GM12878 (cell line): ENCODE measurements around the gene VANGL1. TPM values are rescaled to one million over a fixed set of nuclear protein-coding genes. Genes with fewer than 3 reads are reported as not detected.

ENCODE experiments used
- ATAC-seq: fragments of 200-7000 bp; cut with Tn5 transposase; 3 replicates; pipeline ENCODE4 v1.9.1; 2020; ENCODE audit warnings: mild to moderate bottlenecking, moderate library complexity
- BruUV-seq: library from RNA; stranded (reverse); fragments of 400-500 nt; replicated peaks from 2 replicates; lab custom pipeline; 2021; lab: Mats Ljungman, UMichigan
- CTCF ChIA-PET: fragments of 300-600 bp; sonication (Branson Sonifier 250); formaldehyde crosslinking; extraction: SDS; loops from one replicate; lab custom pipeline; 2021; ENCODE audit warnings: inconsistent platforms; lab: Yijun Ruan, JAX
- POLR2A ChIA-PET: fragments of 350-600 bp; formaldehyde crosslinking; extraction: SDS; loops from one replicate; lab custom pipeline; 2021; ENCODE audit warnings: inconsistent platforms; lab: Charles Lee
- RAD21 ChIA-PET: fragments of 300-600 bp; sonication (Branson Sonifier 250); formaldehyde crosslinking; loops from one replicate; lab custom pipeline; 2023; ENCODE audit warnings: antibody characterized with exemption; ENCODE audit not compliant: unreplicated experiment; lab: Charles Lee
- SMC1A ChIA-PET: fragments of 300-600 bp; sonication (Branson Sonifier 250); formaldehyde crosslinking; loops from one replicate; lab custom pipeline; 2023; ENCODE audit not compliant: unreplicated experiment, uncharacterized antibody; lab: Charles Lee
- DNase-seq: peaks from one replicate; pipeline ENCODE4 v3.0.0-alpha.2; 2011; ENCODE audit warnings: low read depth, low spot score
- FAIRE-seq: peaks from 3 replicates; lab custom pipeline; 2011; peaks lifted over from hg19 to GRCh38; lab: Jason Lieb, UNC
- H2AFZ ChIP-seq: 2 replicates; pipeline ENCODE4 v1.6.0; 2011; ENCODE audit warnings: low read depth, low read length, control low read depth; ENCODE audit not compliant: control insufficient read depth
- H3K27ac ChIP-seq: 2 replicates; pipeline ENCODE4 v1.5.1; 2011; ENCODE audit warnings: control low read depth; ENCODE audit not compliant: control insufficient read depth, insufficient read depth
- H3K27me3 ChIP-seq, 2 experiments: replicated peaks in 1 of 2; 2 replicates each; pipeline versions ENCODE4 v1.6.0 to v1.6.1; 2011; ENCODE audit warnings: low read length in 1 of 2; ENCODE audit not compliant: control insufficient read depth in 2 of 2, insufficient read depth in 2 of 2
- H3K36me3 ChIP-seq, 2 experiments: 2 replicates each; pipeline ENCODE4 v1.5.1; 2011; ENCODE audit warnings: low read length in 1 of 2; ENCODE audit not compliant: control insufficient read depth in 2 of 2, insufficient read depth in 2 of 2
- H3K4me1 ChIP-seq: 2 replicates; pipeline ENCODE4 v1.6.1; 2011; ENCODE audit warnings: mild to moderate bottlenecking, low read length, moderate library complexity, mixed read lengths; ENCODE audit not compliant: control insufficient read depth, insufficient read depth
- H3K4me2 ChIP-seq: 2 replicates; pipeline ENCODE4 v1.6.0; 2011; ENCODE audit warnings: control low read depth; ENCODE audit not compliant: control insufficient read depth, insufficient read depth
- H3K4me3 ChIP-seq: fragments of 200-600 bp; sonication (generic); 2 replicates; pipeline ENCODE4 v1.5.1; 2016
- H3K79me2 ChIP-seq: 2 replicates; pipeline ENCODE4 v1.6.0; 2011; ENCODE audit warnings: low read length; ENCODE audit not compliant: control insufficient read depth, insufficient read depth
- H3K9ac ChIP-seq: 2 replicates; pipeline ENCODE4 v1.8.0; 2011; ENCODE audit warnings: low read length, control low read depth, mixed read lengths; ENCODE audit not compliant: control insufficient read depth, insufficient read depth
- H3K9me3 ChIP-seq: replicated peaks from 3 replicates; pipeline ENCODE4 v1.5.1; 2011; ENCODE audit warnings: mild to moderate bottlenecking, low read length; ENCODE audit not compliant: control insufficient read depth, insufficient read depth
- H4K20me1 ChIP-seq: 2 replicates; pipeline ENCODE4 v1.6.0; 2011; ENCODE audit not compliant: control insufficient read depth, insufficient read depth
- BHLHE40 ChIP-seq, 2 experiments: fragments of 450-650 bp in 1 of 2; IDR thresholded peaks; 2 replicates each; pipeline ENCODE4 v1.6.1; 2011 to 2017; ENCODE audit warnings: low read depth in 2 of 2, borderline replicate concordance in 1 of 2, improper control_type of control experiment in 1 of 2, low read length in 1 of 2, mild to moderate bottlenecking in 1 of 2
- EED ChIP-seq: sonication (generic); IDR thresholded peaks from 2 replicates; pipeline ENCODE4 v1.6.1; 2016; ENCODE audit warnings: antibody characterized with exemption, low read depth
- GATAD2B ChIP-seq: fragments of 450-650 bp; conservative IDR thresholded peaks from 2 replicates; pipeline ENCODE4 v1.6.1; 2017; ENCODE audit warnings: low read depth, mild to moderate bottlenecking, moderate library complexity
- HDAC6 ChIP-seq: fragments of 200-600 bp; sonication (generic); IDR thresholded peaks from one replicate; pipeline ENCODE4 v1.8.0; 2017; ENCODE audit warnings: antibody characterized with exemption; ENCODE audit not compliant: unreplicated experiment
- IKZF2 ChIP-seq, 2 experiments: fragments of 450-650 bp; IDR thresholded peaks; 2 replicates each; pipeline ENCODE4 v1.6.1; 2017; ENCODE audit warnings: mild to moderate bottlenecking in 2 of 2, moderate library complexity in 2 of 2
- MLLT1 ChIP-seq: fragments of 450-650 bp; IDR thresholded peaks from 2 replicates; pipeline ENCODE4 v1.6.1; 2016; ENCODE audit warnings: mild to moderate bottlenecking
- NFYA ChIP-seq: IDR thresholded peaks from 2 replicates; pipeline ENCODE4 v1.6.1; 2011; ENCODE audit warnings: low read depth, mild to moderate bottlenecking, low read length, improper control_type of control experiment, borderline replicate concordance
- NKRF ChIP-seq: fragments of 450-650 bp; conservative IDR thresholded peaks from 2 replicates; pipeline ENCODE4 v1.6.1; 2017; ENCODE audit warnings: mild to moderate bottlenecking, moderate library complexity
- PKNOX1 ChIP-seq: fragments of 450-650 bp; IDR thresholded peaks from 2 replicates; pipeline ENCODE4 v1.6.1; 2016; ENCODE audit warnings: mild to moderate bottlenecking
- SMAD1 ChIP-seq: fragments of 450-650 bp; IDR thresholded peaks from 2 replicates; pipeline ENCODE4 v1.6.1; 2018; ENCODE audit warnings: mild to moderate bottlenecking, low read depth; ENCODE audit not compliant: partially characterized antibody
- SPI1 ChIP-seq: IDR thresholded peaks from 2 replicates; pipeline ENCODE4 v1.6.1; 2011; ENCODE audit warnings: low read depth, mild to moderate bottlenecking, low read length, moderate library complexity, borderline replicate concordance; ENCODE audit not compliant: insufficient read depth
- WGBS: methylation state at CpG from one replicate; pipeline ENCODE4 v1.1.6; 2016; ENCODE audit warnings: low lambda C conversion rate; ENCODE audit not compliant: insufficient replicate concordance, insufficient coverage; ENCODE audit errors: missing lambda C conversion rate; 5-methylcytosine and 5-hydroxymethylcytosine counted together
- in situ Hi-C: fragments of 300-500 bp; cut with MboI; formaldehyde crosslinking; loops from 9 replicates; pipeline ENCODE4 v1.14.3; 2018; ENCODE audit warnings: mixed read lengths
- intact Hi-C: fragments of 100-400 bp; cut with micrococcal nuclease; formaldehyde crosslinking; loops from one replicate; pipeline ENCODE4 v1.14.2; 2022; ENCODE audit not compliant: unreplicated experiment
- polyA plus RNA-seq, 11 experiments: library from polyadenylated mRNA; depleted of rRNA in 4 of 11; unstranded in 6 of 11; stranded (reverse) in 5 of 11; fragments of >200 nt; fragmentation: Nextera tagmentation in 4 of 11; fragmentation: Illumina TruSeq in 1 of 11; extraction: Ambion mirVana in 4 of 11; extraction: Trizol in 1 of 11; gene quantifications; 1 replicate in 1 of 11; 2 replicates in 10 of 11; pipeline versions ENCODE4 v1.2.1 to v1.2.3, GENCODE V29; 2011 to 2016; ENCODE audit warnings: inconsistent platforms in 2 of 11, missing spikeins in 2 of 11, low read depth in 1 of 11
- total RNA-seq, 4 experiments: library from RNA; depleted of rRNA in 3 of 4; stranded (reverse); fragments of >200 nt in 3 of 4; fragmentation: Illumina TruSeq in 1 of 4; extraction: Trizol in 1 of 4; gene quantifications; 2 replicates each; pipeline versions ENCODE4 v1.2.1 to v1.2.3, GENCODE V29; 2013 to 2021
- TF ChIP-seq, protein P1 (sequence below): fragments of 150-350 bp; IDR thresholded peaks from 2 replicates; pipeline ENCODE4 v1.6.1; 2016; ENCODE audit warnings: low read depth, low read length

Gene VANGL1
- total and polyA plus RNA-seq, 10 of the 15 experiments (the other 5 are each of a cell fraction or from before 2014, with no cell fraction given): 0.71 to 12.9 (median 6.3) TPM

DNA sequence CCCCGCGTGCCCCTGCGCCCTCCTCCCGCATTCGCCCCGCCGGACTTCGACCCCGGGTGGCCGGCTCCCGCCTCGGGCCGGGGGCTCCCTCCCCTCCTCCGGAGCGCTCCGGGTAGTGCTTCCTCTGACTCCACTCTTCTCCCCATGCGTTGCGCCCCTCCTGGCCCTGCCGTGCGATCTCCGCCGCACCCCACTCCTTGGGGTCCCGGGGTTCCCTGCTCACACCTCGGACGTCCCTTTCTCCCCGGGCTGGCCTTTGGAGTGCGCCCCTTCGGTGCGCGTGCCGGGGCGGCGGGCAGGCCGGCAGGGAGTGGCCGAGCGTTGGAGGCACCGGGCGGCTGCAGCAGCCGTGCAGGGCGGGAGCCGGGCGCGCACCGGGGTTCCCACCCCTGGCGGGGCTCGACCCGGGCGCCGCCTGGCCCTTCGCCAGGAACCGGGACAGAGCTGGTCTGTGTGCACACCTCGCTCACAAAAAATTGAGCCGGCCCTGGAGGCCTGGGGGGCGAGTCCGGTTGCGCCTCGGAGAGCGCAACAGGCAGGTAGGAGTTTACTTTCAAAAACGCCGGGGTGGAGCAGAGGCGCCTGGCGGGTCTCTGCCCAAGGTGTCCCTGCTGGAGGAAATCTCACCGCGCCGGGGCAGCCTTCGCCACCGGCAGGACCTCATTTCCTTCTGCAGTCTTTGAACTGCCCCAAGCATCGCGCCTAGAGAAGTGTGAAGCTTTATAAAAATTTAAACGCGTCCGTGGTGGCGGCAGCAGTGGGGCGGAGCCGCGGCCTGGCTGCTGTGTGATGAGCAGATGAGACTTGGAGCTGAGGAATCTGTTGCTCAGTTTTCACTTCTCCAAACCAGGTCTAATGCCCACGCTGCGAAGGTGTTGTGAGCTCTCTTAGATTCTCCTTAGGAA, 650 bp downstream of the VANGL1 start:
- peaks cover 7% of the 10 kb centered on the region for H3K4me1 ChIP-seq
- RAD21 ChIA-PET: interaction anchor here (0.9 to 1.1 kb wide), 2 partner anchors 34 to 64 kb away, joined by 4 to 6 read pairs; no protein-coding TSS in a partner anchor
- BruUV-seq: no TSS peak
- H3K27ac ChIP-seq: peak overlapping the region; percentile 52; the same call in 1 of the 2 replicates
- no peaks in the 10 kb centered on the region for H3K27me3 ChIP-seq
- no peaks in the 10 kb centered on the region for H3K36me3 ChIP-seq
- ATAC-seq (peak; percentile 77), DNase-seq (peak; percentile 28), FAIRE-seq (no peak)
- H2AFZ ChIP-seq: peak overlapping the region; percentile 78
- peaks cover 12% of the 10 kb centered on the region for H3K79me2 ChIP-seq
- POLR2A ChIA-PET: no interaction called here
- peak overlapping the region; percentile 90 for H3K4me3 ChIP-seq
- under 1% methylated on average over 61 of the region's 78 CpGs for WGBS
- peak overlapping the region; percentile 82 for H3K4me2 ChIP-seq
- CTCF ChIA-PET: interaction anchor here (1.1 to 8.3 kb wide), 2 partner anchors 34 to 64 kb away, joined by 4 to 57 read pairs; no protein-coding TSS in a partner anchor
- H3K9me3 ChIP-seq: peaks cover 5% of the 10 kb centered on the region; the same call in 1 of the 3 replicates
- SMC1A ChIA-PET: interaction anchor here (1.5 kb wide), 1 partner anchor 64 kb away, joined by 4 read pairs; no protein-coding TSS in a partner anchor
- intact Hi-C loops: no loop called here
- peak overlapping the region; percentile 69 for H3K9ac ChIP-seq
- no peaks in the 10 kb centered on the region for H4K20me1 ChIP-seq
- in situ Hi-C loops: no loop called here
- TF ChIP-seq NFYA: no peak
- peak; percentile 24; the same call in 1 of the 2 replicates for TF ChIP-seq EED
- peak; percentile 31; the same call in 1 of the 2 replicates for TF ChIP-seq PKNOX1
- no peak for TF ChIP-seq SMAD1
- no peak; the same call in 1 of the 2 replicates for TF ChIP-seq NKRF
- peak in 1 of 2 experiments; percentile 32; a peak in 2 of 4 replicates for TF ChIP-seq BHLHE40 (IDR thresholded peaks at IDR 0.05; ENCODE audit: borderline replicate concordance in 1 of 2, low read depth in 2 of 2, low read length in 1 of 2)
- peak; percentile 71 for TF ChIP-seq SPI1
- 0 out of 2 replicates have a peak, but pooled peaks have one; percentile 27 for TF ChIP-seq GATAD2B
- TF ChIP-seq IKZF2 (IDR thresholded peaks at IDR 0.05): peak in 1 of 2 experiments; percentile 45; a peak in 1 of 4 replicates
- peak; percentile 31; the same call in 1 of the 2 replicates for TF ChIP-seq MLLT1
- TF ChIP-seq, protein P1, sequence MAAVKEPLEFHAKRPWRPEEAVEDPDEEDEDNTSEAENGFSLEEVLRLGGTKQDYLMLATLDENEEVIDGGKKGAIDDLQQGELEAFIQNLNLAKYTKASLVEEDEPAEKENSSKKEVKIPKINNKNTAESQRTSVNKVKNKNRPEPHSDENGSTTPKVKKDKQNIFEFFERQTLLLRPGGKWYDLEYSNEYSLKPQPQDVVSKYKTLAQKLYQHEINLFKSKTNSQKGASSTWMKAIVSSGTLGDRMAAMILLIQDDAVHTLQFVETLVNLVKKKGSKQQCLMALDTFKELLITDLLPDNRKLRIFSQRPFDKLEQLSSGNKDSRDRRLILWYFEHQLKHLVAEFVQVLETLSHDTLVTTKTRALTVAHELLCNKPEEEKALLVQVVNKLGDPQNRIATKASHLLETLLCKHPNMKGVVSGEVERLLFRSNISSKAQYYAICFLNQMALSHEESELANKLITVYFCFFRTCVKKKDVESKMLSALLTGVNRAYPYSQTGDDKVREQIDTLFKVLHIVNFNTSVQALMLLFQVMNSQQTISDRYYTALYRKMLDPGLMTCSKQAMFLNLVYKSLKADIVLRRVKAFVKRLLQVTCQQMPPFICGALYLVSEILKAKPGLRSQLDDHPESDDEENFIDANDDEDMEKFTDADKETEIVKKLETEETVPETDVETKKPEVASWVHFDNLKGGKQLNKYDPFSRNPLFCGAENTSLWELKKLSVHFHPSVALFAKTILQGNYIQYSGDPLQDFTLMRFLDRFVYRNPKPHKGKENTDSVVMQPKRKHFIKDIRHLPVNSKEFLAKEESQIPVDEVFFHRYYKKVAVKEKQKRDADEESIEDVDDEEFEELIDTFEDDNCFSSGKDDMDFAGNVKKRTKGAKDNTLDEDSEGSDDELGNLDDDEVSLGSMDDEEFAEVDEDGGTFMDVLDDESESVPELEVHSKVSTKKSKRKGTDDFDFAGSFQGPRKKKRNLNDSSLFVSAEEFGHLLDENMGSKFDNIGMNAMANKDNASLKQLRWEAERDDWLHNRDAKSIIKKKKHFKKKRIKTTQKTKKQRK: no peak
- TF ChIP-seq HDAC6: peak; percentile 94
